ENCODE measurements around the gene SEH1L.

- TF ChIP-seq POLR2A (IDR thresholded peaks at IDR 0.05) (no peak), CTCF (IDR thresholded peaks at IDR 0.05) (no peak)
Observed at GRCh38 chr18:12904012-12904516, 43.7 kb upstream of the SEH1L start.

Data from vagina (tissue), 2 donors.